ENCODE data around the gene FOSL2. TPM values are rescaled to one million over a fixed set of nuclear protein-coding genes. Genes with fewer than 3 reads are reported as not detected.

Gene FOSL2
- total RNA-seq, 1 donor from 2014 or later = 82.6 TPM

GRCh38 chr2:28382755-28383154 lies 9.9 kb upstream of the FOSL2 start:
- TF ChIP-seq CTCF (IDR thresholded peaks at IDR 0.05) = no peak
- Mint-ChIP-seq H3K9me3 (ENCODE audit: unreplicated experiment) (no peaks in the 10 kb centered on the region), H3K4me3 (ENCODE audit: unreplicated experiment) (no peak overlapping the region), H3K27ac (ENCODE audit: unreplicated experiment) (peak overlapping the region; percentile 3), H3K27me3 (ENCODE audit: unreplicated experiment) (no peaks in the 10 kb centered on the region), H3K4me1 (ENCODE audit: unreplicated experiment) (peaks cover 25% of the 10 kb centered on the region), H3K36me3 (ENCODE audit: unreplicated experiment) (no peaks in the 10 kb centered on the region)
- no peak for DNase-seq (ENCODE audit: extremely low spot score, unreplicated experiment)

- Mint-ChIP-seq H3K9me3 (ENCODE audit: unreplicated experiment) (no peaks in the 10 kb centered on the region), H3K27me3 (ENCODE audit: unreplicated experiment) (no peaks in the 10 kb centered on the region), H3K27ac (ENCODE audit: unreplicated experiment) (peak overlapping the region; percentile 18), H3K4me3 (ENCODE audit: unreplicated experiment) (no peak overlapping the region), H3K36me3 (ENCODE audit: unreplicated experiment) (no peaks in the 10 kb centered on the region), H3K4me1 (ENCODE audit: unreplicated experiment) (peaks cover 38% of the 10 kb centered on the region)
- no peak for TF ChIP-seq CTCF (IDR thresholded peaks at IDR 0.05)
- no peak for DNase-seq (ENCODE audit: extremely low spot score, unreplicated experiment)
Measured at GRCh38 chr2:28387082-28387960, 5.3 kb upstream of the FOSL2 start.

GRCh38 chr2:28389399-28390240 lies 3.0 kb upstream of the FOSL2 start:
- Mint-ChIP-seq H3K36me3 (ENCODE audit: unreplicated experiment) (peaks cover 1% of the 10 kb centered on the region), H3K4me1 (ENCODE audit: unreplicated experiment) (peaks cover 30% of the 10 kb centered on the region), H3K27ac (ENCODE audit: unreplicated experiment) (peak overlapping the region; percentile 96), H3K9me3 (ENCODE audit: unreplicated experiment) (no peaks in the 10 kb centered on the region), H3K4me3 (ENCODE audit: unreplicated experiment) (peak overlapping the region; percentile 82), H3K27me3 (ENCODE audit: unreplicated experiment) (no peaks in the 10 kb centered on the region)
- no peak for DNase-seq (ENCODE audit: extremely low spot score, unreplicated experiment)
- TF ChIP-seq CTCF (IDR thresholded peaks at IDR 0.05) = no peak

- H3K4me3 Mint-ChIP-seq (ENCODE audit: unreplicated experiment) = peak overlapping the region; percentile 82
- TF ChIP-seq CTCF (IDR thresholded peaks at IDR 0.05) = no peak
- no peaks in the 10 kb centered on the region for H3K27me3 Mint-ChIP-seq (ENCODE audit: unreplicated experiment)
- H3K9me3 Mint-ChIP-seq (ENCODE audit: unreplicated experiment) = no peaks in the 10 kb centered on the region
- peak overlapping the region; percentile 96 for H3K27ac Mint-ChIP-seq (ENCODE audit: unreplicated experiment)
- peaks cover 30% of the 10 kb centered on the region for H3K4me1 Mint-ChIP-seq (ENCODE audit: unreplicated experiment)
- peak; percentile 88 for DNase-seq (ENCODE audit: extremely low spot score, unreplicated experiment)
- H3K36me3 Mint-ChIP-seq (ENCODE audit: unreplicated experiment) = peaks cover 1% of the 10 kb centered on the region
Measured at GRCh38 chr2:28390241-28390745, 2.4 kb upstream of the FOSL2 start.

Measured in osteocyte (in vitro differentiated cells).